ENCODE data around the gene TMEM247.
"Not testable (repeated sequence)": the region's sequence is repeated elsewhere in the genome, so short reads cannot be mapped to it uniquely, and the experiment has no call there.

TMEM247 gene

GRCh38 chr2:46459694-46460093, 19.7 kb upstream of the TMEM247 start:
- no peak for DNase-seq

- no peak for DNase-seq
Measured at GRCh38 chr2:46460241-46460921, 19.0 kb upstream of the TMEM247 start.

- peak; percentile 88 for DNase-seq
Measured at GRCh38 chr2:46461011-46461674, 18.2 kb upstream of the TMEM247 start.

DNA sequence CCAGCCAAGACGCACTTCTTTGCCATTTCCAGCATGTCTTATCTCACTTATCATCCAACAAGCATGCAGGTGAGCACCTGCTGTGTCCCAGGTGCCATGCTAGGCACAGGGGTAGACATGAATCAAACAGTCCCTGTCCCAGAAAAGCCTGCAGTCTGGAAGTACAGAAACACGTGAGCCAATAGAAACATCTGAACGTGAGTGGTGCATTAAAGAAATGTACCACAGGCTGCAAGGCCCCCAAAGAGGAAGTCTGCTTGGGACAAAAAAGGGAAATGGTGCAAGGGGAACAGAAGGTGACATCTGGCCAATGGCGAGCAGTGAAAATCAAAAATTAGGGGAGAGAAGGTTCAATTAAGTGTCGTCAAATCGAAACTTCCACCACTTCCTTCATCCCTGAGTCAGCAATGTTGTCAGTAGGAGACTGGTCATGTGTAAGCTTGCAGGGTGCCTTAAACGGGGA, 17.6 kb upstream of the TMEM247 start:
- no peak for DNase-seq

DNA sequence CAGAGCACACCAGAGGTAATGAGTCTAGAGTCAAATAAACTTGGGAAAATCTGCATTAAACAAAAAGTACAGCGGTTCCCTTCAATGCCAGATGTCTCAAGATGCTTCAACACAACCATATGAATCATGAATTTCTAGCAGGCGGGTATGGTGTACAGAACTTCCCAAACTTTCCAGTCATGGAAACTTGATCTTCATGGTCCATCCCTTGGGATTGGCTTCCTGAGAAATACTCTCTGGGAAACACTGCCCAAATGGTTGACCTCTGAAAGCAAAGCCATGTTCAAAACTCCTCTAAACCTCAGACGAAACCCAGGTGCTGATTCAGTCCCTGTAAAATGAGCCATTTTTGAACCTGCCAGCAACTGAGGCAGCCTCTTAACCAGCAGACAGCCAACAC, 16.4 kb upstream of the TMEM247 start:
- DNase-seq, result no peak

DNA sequence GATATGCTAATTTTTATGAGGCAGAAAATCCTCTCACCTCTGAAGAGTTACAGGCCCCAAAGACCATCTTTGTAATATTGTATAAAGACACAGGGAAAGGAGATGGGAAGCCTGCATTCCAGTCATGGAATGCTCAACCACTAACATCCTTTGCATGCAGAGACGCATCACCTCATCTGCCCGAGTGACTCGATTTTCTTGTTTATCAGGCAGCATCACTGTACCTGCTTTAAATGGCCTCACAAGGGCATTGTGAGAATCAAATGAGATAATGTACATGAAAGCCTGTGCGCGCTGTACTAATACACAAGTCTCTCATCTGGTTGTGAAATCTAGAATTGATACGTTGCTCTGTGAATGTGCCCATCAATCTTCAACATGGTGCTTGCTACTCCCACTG, 10.2 kb upstream of the TMEM247 start:
- no peak for DNase-seq

DNA sequence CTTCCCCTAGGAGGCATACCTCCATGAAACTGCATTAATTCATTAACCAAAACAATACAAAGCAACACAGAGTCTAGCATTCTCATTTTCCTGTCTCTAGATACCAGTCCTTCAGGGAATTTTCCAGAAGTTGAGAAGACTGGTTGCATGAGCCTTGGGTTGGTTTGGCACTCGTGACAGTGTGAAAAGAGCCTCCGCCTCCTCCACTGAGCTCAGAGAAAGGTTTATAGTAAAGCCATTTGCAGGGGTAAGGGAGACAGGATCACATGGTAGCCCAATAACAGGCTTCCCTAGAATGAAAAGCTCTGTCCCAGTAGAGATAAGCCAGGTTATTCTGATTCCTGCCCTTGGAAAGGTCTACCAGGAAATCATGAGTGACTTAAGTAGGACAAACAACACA, 9.7 kb upstream of the TMEM247 start:
- no peak for DNase-seq

DNA sequence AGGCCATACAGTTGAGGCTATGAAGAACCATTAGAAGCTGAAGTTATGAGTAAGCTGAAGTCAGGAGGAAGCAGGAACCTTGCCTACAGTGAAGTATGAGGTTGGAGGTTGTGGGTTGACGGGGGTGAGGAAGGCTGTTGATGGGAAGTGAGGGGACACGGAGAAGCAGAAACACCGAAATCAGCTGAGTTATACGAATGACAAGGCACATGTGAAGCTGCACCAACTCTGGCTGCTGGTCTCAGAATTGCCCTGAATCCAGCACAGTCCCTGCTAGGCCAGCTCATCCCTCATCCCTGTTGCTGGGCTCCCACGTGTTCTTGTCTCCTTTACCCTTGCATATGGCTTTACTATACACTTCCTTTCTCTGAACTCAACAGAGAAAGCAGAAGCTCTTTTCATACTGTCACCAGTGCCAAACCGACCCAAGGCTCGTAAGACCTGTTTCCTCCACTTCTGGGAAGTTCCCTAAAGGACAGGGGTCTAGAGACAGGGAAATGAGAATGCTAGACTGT, 9.2 kb upstream of the TMEM247 start:
- DNase-seq, result no peak

GRCh38 chr2:46471019-46471583, 8.3 kb upstream of the TMEM247 start:
- no peak for DNase-seq

GRCh38 chr2:46471697-46472096, 7.7 kb upstream of the TMEM247 start:
- DNase-seq, result no peak

GRCh38 chr2:46472165-46472564, 7.2 kb upstream of the TMEM247 start:
- not testable (repeated sequence) for DNase-seq

DNA sequence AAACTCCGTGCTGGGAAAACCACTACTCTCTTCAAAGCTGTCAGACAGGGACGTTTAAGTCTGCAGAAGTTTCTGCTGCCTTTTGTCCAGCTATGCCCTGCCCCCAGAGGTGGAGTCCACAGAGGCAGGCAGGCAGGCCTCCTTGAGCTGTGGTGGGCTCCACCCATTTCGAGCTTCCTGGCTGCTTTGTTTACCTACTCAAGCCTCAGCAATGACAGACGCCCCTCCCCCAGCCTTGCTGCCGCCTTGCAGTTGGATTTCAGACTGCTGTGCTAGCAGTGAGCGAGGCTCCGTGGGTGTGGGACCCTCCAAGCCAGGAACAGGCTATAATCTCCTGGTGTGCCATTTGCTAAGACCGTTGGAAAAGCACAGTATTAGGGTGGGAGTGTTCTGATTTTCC, 1.9 kb upstream of the TMEM247 start:
- not testable (repeated sequence) for DNase-seq

- no peak for DNase-seq
Measured at GRCh38 chr2:46477925-46478324, 1.4 kb upstream of the TMEM247 start.

DNA sequence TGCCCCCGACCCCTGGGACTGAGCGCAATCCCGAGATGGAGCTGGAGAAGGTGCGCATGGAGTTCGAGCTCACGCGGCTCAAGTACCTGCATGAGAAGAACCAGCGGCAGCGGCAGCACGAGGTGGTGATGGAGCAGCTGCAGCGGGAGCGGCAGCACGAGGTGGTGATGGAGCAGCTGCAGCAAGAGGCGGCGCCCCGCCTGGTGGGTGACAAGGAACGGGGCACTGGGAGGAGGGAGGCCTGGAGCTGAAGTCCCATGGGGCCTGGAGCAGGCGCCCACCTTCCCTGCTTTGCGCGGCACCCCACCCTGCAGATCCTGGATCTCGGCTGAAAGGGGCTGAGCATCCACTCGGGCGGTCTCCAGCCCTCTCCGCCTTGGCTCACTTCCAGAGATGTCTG, 1.2 kb downstream of the TMEM247 start:
- DNase-seq, result no peak

DNA sequence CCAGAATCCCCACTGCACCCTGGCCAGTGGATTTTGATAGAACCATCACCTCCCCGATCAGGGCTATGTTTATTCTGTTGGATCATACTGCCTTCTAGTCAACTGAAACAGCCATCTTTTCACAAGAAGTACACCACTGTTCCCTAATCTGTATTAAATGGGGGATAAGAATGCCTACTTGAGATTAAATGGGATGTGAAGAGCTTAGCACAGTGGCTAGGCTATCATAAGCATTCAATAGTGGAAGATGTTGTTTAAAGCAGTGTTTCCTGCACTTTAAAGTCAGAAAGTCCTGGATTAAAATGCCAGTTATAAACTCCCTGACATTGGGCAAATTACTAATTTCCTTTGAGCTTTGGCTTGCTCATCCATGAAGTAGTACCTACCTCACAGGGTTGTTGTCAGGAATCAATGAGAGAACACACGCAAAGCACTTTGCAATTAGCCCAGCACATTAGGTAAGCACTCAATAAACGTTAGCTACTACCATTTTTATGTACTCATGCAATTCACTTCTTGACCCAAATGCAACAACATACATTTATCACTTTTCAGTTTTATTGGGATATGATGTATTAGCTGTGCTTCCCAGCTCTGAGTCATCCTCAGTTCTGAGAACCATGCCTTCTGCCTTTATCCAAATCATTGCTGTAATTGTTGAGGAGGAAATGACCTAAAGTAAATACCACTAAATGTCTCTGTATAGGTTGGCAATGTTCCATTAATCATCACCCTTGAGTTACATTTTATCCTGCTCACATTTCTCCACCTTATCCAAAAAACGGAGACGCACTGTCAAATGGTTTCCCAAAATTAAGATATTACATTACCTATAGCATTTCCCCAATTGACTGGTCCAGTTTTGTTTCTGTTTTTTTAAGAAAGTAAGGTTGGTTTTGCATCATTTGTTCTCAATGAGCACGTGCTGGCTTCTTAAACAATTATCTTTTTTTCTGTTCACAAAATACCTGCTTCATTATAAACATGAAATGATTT, 2.1 kb downstream of the TMEM247 start:
- DNase-seq, result no peak

DNA sequence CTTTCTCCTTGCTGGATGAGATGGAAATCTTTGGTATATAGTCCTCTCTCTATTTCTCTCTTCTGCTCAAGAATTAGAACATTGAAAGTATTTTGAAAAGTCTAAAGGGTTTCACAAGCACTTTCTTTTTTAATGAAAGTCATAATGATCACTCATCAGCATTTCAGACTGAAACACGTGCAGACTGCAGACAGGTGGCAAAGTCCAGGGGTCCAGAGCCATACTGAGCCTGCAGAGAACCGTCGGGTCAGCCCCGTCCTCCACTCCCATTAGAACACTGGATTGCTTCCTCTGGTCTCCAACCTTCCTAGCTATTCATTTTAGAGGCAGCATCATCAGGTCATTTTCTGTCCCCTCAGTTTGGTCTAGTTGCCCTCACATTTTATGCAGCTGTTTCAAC, 3.1 kb downstream of the TMEM247 start:
- no peak for DNase-seq

- no peak for DNase-seq
Measured at GRCh38 chr2:46485002-46485401, 5.6 kb downstream of the TMEM247 start.

- DNase-seq, result no peak
Measured at GRCh38 chr2:46486436-46486835, 7.1 kb downstream of the TMEM247 start.

DNA sequence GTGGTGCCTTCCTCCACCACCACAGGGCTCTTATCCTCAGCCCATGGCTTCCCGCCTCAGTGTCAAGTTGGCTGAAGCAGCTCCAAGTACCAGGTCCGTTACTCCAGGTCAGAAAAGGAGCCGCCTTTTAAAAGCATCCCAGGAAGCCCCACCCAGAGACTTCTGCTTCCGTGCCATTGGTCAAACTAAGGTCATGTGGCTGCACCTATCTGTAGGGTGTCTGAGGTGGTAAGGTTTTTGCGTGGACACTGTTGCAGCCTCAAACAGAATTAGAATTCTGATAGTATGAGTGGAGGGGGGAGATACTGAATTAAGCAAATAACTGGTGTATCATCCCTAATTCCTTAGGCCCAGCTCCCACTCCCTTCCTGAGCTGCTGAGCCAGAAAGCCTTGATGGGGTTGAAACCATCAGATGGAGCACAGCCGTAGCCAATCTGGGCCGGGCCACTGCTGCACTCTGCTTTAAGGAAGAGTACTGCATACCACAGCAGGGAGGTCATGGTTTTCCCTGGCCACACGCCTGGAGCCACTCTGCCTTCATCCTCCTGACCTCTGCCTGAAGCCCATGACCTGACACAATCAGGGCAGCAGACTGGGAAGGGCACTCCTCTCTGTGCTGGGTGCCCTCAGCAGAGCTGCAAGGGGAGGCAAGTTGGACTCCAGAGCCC, 8.4 kb downstream of the TMEM247 start:
- DNase-seq, result no peak

DNA sequence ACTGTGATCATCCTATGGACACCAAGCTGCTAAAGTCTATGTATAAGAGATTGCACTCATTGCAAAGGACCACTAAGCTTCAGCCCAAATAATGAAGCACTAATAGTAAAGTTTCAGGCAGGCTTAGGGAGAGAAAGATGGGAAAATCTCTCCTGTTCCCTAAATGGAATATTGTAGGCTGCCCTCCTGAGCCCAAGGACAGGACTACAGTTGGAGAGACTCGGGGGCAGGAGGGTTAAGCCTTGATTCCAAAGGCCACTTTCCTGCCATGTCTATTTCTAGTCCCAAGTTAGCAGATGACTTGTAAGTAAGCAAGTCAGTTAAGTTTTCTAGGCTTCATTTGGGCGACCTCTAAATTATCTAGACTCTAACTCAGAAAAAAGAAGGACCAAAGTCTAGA, 9.0 kb downstream of the TMEM247 start:
- DNase-seq, result no peak

GRCh38 chr2:46489423-46490174, 10.2 kb downstream of the TMEM247 start:
- DNase-seq, result no peak
